NOMO-1 treated with DMSO at 0.1 percent for 48 hours (cell line): Measurements from ENCODE around the gene KLF11.
"Not testable (repeated sequence)": the region's sequence is repeated elsewhere in the genome, so short reads cannot be mapped to it uniquely, and the experiment has no call there.

Experiments
- DNase-seq: peaks from one replicate; lab custom pipeline; 2025; ENCODE audit not compliant: unreplicated experiment; lab: John Stamatoyannopoulos, UW

The KLF11 gene

GRCh38 chr2:10080536-10081304 lies 37.4 kb downstream of the KLF11 start:
- no peak for DNase-seq

GRCh38 chr2:10083046-10083445 lies 39.7 kb downstream of the KLF11 start:
- no peak for DNase-seq

DNA sequence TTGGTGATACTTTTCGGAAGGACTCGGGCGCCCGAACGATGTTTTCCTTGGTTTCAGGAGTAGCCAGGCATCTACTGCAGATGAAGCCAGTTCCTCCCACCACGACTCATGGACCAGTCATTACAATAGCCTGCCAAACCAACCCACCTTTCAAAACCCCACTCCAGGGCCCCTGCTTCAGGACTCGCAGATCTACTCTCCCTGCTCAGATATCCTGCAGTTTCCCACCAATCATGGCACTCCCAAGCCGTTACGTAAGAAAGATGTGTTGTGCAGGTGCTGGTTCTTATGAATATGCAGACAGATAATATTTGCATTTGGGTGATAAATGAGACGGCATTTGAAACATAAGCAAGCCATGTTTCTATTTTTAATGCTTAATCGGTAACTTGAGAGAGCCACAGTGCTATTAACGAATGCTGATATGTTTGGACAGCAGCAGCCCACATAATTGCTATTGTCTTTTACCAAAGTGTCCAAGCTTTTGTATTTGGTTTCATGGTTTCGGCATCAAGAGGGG lies 40.4 kb downstream of the KLF11 start:
- no peak for DNase-seq

DNA sequence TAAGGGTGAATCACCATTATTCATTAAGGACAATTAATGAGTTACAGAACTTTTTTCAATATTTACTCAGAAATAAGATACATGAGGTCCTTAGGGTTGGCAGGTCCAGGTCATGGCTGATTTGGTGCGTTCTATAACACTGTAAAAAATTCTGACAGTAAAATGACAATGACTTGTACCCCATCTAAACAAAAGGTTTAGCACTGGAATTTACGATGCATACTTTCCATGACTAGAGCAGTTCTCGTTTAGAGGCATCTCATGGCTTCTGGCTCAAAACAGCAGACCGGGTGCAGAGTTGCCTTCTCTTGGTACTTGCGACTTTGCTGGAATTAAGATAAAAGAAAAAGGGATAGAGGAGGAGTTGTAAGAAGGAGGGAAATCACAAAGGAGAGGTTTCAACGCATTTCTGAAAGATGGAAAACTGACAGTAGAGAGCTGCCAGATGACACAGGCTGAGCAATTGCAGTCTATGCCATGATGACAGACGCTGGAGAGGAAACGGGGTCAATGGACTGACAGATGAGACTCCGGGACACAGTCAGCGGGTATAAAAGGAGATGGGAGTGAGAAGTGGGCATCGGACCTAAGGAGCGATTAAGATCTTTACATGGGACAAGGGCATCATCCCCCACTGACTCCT lies 41.0 kb downstream of the KLF11 start:
- no peak for DNase-seq

DNA sequence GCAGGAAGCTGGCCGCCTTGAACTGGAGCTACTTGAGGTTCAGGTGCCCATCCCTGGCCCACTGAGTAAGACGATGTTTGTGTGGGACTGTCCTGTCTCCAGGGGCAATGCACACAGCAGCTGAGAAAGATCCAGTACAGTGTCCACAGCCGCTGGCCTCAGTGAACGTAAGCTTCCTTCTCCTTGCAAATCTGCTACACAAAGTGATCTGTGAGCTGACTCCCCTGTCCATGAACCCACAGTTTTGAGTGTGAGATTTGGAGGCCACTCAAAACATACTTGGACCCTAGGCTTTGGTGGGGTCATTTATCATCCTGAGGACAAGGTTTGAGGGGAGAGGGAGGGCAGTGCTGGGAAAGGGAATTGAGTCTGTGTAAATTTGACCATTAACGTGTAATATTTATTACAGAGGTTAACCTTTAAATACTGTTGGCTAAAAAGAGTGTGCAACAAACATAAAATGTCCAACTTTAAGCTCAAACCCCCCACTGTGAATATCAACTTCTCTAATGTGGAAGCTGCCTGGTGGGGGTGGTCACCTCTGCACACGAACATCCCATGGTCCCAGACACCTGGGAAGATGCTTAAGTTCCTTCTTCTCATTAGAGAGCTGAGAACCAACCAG lies 41.8 kb downstream of the KLF11 start:
- no peak for DNase-seq

DNA sequence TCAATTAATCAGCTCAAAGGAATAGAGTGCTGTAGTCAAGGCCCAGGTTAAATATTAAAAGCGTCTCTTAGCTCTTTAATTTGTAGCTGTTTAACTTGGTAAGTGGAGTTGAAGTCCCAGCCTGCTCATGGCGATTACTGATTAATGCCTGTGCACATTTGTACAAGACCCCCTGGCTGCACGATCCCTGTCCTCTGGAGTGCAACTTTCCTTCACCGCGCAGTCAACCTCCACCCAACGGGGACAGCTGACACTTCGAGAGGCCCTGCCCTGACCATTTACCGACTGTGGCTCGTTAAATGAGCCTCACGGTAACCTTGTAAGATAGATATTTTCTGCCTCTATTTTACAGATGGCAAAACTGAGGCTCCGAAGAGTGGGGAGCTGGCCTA lies 42.3 kb downstream of the KLF11 start:
- no peak for DNase-seq

GRCh38 chr2:10086950-10087349 lies 43.6 kb downstream of the KLF11 start:
- DNase-seq: no peak

GRCh38 chr2:10087360-10087759 lies 44.0 kb downstream of the KLF11 start:
- DNase-seq: no peak

DNA sequence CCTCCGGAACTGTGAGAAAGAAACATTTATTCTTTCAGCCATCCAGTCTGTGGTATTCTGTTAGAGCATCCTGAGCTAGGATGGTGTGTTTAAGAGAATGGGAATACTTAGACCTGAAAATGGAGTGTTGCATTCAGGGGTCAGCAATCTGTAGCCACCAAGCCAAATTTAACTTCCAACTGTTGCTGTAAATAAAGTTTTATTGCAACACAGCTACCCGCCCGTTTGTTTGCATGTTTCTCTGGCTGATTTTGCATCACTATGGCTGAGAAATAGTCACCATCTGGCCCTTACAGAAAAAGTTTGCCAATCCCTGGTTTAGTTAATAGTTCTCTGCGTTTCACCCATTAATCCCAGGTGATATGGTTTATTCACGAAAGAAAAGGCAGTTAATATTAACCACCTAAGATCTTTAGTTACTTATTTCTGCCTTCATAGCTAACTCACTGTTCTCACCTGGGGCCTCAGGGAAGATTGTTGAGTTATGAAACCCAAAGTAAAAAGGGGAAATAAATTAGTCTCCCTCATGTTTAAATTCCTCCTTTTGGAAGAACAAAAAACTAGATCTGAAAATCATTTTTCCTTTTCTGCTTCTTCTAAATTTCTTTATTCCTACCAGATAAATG lies 46.3 kb downstream of the KLF11 start:
- DNase-seq: peak; percentile 50

GRCh38 chr2:10091182-10091888 lies 48.0 kb downstream of the KLF11 start:
- DNase-seq: peak; percentile 26

- DNase-seq: not testable (repeated sequence)
These were observed 48.5 kb downstream of the KLF11 start for GRCh38 chr2:10091889-10092244.

- DNase-seq: no peak
These were observed 51.0 kb downstream of the KLF11 start for GRCh38 chr2:10094271-10094814.

- DNase-seq: no peak
These were observed 51.8 kb downstream of the KLF11 start for GRCh38 chr2:10095175-10095574.

DNA sequence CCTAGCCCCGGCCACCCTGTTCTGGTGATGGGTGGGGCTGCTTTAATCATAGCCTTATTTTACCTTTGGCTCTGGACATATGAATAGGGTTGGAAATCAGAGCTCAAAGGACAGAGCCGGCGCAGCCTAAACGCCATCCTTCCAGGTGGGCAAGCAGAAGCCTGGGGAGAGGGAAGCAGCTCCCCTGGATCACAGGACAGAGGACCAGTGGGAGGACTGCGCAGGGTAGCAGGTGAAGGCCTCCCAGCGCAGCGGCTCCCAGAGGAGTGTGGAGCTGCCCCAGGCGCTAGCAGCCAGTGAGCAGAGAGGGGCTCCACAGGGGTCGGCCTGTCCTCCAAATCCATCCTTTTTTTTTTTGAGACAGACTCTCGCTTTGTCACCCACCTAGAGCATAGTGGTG lies 53.3 kb downstream of the KLF11 start:
- DNase-seq: no peak

- DNase-seq: peak; percentile 25
These were observed 54.2 kb downstream of the KLF11 start for GRCh38 chr2:10097352-10098148.

DNA sequence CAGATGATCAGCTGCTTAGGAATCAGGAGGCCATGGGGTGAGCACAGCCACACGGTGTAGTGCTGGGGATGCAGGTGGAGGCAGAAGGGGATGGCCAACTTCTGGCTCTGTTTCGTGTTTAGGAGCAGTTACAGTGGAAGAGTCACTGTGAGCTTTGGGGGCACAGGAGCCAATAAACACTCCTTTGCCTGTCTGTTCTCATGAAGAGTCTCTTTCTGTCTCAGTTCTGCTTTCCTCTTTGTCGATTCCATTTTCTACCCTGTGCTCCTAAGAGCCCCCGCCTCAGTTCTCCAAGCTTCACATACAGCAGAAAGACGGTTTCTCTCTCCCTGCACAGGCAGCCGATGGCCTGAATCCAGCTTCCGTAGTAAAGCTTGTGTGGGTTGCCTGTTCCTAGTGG lies 58.1 kb downstream of the KLF11 start:
- no peak for DNase-seq

DNA sequence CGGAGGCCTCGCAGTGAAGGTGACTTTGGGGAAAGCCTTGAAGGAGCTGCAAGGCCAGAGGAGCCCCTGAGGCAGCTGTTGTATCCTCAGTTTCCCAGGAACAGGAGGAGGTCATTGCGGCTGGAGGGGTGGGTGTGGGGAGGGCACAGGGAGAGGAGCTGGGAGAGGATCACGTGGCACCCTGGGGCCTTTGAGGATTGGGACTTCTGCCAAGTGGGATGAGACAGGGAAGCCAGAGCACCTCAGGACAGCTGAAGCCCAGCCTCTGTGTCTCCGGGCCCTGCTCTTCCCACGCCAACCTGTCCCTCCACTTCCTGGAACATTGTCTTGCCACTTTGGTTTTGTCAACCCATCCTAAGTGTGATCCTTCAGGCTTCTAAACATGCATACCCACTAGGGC lies 59.8 kb downstream of the KLF11 start:
- DNase-seq: no peak
